WI38 (cell line): ENCODE data around the gene TMC1.

Experiments used
- H3K4me3 ChIP-seq: 2 replicates; pipeline ENCODE4 v1.5.1; 2011; ENCODE audit warnings: low read depth, mild to moderate bottlenecking, control low read depth, low read length
- TF ChIP-seq, protein P1 (sequence below): IDR thresholded peaks from 2 replicates; pipeline ENCODE4 v1.5.1; 2012; ENCODE audit warnings: low read depth, mild to moderate bottlenecking, control low read depth, low read length

The TMC1 gene

DNA sequence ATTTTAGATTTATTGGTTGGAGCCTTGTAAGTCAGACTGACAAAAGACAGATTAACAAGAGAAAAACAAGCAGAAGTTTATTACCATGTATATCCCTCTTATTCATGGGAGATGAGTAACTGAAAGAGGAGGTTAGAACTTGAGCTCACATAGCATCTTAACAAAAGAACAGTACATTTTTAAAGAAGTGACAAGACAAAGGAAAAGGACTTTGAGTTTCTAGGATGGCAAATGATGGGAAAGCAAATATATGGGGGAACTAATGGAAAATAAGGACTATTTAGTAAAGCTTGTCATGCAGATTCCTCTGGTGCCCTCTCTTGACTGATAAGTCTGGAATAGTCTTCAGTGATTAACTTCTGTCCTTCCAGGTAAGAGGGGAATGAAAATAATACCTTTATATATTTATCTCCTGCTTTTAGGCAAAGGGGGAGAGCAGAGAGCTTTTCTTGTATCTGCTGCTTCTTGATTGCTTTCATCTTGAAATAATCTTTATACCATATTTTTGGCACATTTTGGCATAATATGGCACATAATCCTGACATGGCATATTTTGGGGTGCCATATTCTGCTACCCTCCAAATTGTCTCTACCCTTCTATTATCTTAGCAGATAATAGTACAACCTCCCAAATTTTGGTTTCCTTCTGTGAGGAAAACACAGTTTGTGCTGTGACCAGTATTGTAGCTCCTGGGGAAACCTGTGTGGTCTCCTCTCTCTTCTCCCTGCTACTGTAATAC is 206.8 kb downstream of the TMC1 start:
- H3K4me3 ChIP-seq: no peak overlapping the region
- TF ChIP-seq, protein P1, sequence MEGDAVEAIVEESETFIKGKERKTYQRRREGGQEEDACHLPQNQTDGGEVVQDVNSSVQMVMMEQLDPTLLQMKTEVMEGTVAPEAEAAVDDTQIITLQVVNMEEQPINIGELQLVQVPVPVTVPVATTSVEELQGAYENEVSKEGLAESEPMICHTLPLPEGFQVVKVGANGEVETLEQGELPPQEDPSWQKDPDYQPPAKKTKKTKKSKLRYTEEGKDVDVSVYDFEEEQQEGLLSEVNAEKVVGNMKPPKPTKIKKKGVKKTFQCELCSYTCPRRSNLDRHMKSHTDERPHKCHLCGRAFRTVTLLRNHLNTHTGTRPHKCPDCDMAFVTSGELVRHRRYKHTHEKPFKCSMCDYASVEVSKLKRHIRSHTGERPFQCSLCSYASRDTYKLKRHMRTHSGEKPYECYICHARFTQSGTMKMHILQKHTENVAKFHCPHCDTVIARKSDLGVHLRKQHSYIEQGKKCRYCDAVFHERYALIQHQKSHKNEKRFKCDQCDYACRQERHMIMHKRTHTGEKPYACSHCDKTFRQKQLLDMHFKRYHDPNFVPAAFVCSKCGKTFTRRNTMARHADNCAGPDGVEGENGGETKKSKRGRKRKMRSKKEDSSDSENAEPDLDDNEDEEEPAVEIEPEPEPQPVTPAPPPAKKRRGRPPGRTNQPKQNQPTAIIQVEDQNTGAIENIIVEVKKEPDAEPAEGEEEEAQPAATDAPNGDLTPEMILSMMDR: no peak

DNA sequence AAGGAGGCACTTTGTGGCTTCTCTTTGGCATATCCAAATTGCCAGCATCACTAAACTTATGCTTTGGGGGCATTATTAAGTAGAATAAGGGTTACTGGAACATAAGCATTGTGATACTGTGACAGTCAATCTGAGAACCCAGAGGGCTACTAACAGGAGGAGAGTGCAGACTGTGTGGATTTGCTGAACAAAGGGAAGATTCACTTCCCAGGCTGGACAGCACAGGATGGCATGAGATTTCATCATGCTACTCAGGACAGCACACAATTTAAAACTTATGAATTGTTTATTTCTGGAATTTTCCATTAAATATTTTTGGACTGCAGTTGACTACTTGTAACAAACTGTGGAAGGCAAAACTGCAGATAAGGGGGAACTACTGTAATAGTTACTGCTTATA is 212.5 kb downstream of the TMC1 start:
- no peak overlapping the region for H3K4me3 ChIP-seq
- TF ChIP-seq, protein P1: no peak

DNA sequence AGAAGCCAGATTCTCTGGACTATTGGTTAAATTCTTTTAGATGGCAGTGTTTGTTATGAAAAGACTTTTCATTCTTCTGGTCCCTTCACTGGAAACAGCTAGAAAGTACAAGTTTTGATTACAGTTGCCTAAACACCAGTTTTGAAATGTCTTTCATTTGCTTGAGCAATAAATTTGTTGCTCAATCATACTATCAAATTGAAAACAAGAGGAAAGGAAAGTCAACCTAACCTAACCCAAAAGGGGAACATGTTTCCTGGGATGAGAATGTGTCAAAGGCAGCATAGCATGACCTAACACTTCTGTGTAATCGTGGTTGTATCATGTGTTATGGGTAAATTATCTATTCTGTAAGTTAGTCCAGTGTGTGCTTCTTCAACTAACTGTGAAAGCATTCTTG is 213.2 kb downstream of the TMC1 start:
- TF ChIP-seq, protein P1: no peak
- H3K4me3 ChIP-seq: no peak overlapping the region

DNA sequence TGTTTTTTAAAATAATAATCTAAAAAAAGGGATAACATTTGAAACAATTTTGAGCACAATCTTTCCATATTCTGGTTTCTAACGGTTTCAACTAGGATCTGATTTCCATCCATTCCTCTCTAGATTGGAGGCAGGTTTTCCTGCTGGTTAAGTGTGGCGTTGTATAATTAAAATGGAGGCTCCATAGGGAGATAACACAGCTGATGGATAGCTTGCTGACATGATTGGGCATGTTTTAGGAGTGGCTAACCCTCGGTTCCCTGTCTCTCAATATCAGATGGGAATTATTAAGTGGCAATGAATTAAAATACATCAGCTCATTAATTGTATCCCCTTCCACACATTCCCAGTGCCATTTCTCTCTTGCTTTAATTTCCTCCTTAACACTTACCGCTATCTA is 222.4 kb downstream of the TMC1 start:
- H3K4me3 ChIP-seq: no peak overlapping the region
- TF ChIP-seq, protein P1: no peak

DNA sequence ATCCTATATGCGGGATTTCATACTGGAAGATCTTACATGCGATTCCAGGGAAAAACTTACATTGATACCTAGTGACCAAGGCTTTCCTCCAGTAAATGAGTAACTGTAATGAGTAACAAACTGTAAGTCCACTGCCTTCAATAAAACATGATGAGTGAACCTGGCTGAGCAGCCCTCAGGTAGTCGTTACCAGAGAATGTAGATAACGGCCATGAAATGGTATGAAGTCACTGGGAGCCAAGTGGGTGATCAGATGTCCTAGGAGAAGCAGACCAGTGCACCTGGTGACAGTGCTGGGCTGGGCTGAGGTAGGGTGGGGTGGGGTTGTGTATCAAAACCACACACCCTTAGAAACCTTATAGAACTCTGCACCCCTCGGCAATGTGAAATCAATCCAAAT is 227.9 kb downstream of the TMC1 start:
- TF ChIP-seq, protein P1: no peak
- H3K4me3 ChIP-seq: no peak overlapping the region

DNA sequence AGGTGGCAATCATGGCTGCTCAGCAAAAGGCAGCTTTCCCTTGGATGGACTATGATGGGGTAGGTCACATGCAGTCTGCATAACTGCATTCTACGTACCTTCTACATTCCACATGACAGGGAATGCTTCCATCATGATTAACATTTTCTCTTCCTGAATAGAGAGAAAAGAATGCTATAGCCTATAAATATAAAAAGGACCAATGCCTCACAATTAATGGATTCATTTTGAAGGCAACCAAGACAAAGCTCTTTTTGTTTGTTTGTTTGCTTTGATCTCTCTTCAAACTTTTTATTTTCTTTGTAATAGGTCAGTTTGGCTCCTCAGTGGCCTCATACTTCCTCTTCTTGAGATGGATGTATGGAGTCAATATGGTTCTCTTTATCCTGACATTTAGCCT is 230.1 kb downstream of the TMC1 start:
- H3K4me3 ChIP-seq: no peak overlapping the region
- TF ChIP-seq, protein P1: no peak

DNA sequence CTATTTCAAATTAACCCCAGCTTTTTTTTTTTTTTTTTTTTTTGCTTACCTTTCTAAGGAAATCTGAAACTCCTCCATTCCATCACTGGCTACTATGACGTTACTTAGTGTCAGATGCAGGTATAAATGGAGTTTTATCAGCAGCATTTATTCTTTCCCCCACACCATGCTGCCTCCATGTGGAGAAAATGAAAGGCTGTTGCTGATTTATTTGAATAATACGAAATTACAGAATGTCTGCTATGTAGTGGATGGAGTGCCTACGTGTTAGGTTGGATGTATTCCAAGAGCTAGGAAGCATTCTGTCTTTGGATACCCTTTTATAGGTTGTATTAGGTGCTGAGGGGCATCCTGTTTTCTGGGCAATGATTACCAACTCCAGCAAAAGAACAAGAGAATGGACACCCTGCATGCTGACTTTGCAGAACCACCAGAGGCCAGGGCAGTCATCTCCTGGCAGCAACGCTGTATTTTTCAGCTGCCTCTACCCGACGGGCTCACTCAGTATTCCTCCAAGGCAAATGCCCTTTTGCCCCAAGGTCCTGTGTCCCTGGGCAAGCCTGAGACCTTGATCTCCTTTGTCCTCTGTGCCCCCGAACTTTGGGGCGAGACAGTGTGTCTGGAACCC is 232.0 kb downstream of the TMC1 start:
- TF ChIP-seq, protein P1: peak; percentile 14; the same call in 1 of the 2 replicates
- no peak overlapping the region for H3K4me3 ChIP-seq
